HEK293T (cell line): Measurements from ENCODE around the gene VMP1.

Experiments
- ARNT ChIP-seq: fragments of 450-650 bp; IDR thresholded peaks from 2 replicates; pipeline ENCODE4 v1.6.1; 2017; ENCODE audit warnings: mild to moderate bottlenecking
- BHLHE40 ChIP-seq: fragments of 450-650 bp; IDR thresholded peaks from 2 replicates; pipeline ENCODE4 v1.6.1; 2016; ENCODE audit warnings: mild to moderate bottlenecking, moderate library complexity, borderline replicate concordance
- FOXA1 ChIP-seq: fragments of 450-650 bp; IDR thresholded peaks from 2 replicates; pipeline ENCODE4 v1.6.1; 2016; ENCODE audit warnings: mild to moderate bottlenecking
- HDGF ChIP-seq: fragments of 450-650 bp; IDR thresholded peaks from 2 replicates; pipeline ENCODE4 v1.6.1; 2017; ENCODE audit warnings: antibody characterized with exemption, borderline replicate concordance
- L3MBTL2 ChIP-seq: fragments of 450-650 bp; conservative IDR thresholded peaks from 2 replicates; pipeline ENCODE4 v1.6.1; 2016; ENCODE audit warnings: mild to moderate bottlenecking
- LEF1 ChIP-seq: fragments of 450-650 bp; IDR thresholded peaks from 2 replicates; pipeline ENCODE4 v1.6.1; 2017; ENCODE audit warnings: mild to moderate bottlenecking, borderline replicate concordance
- SP1 ChIP-seq: fragments of 450-650 bp; IDR thresholded peaks from 2 replicates; pipeline ENCODE4 v1.6.1; 2017
- TF ChIP-seq, protein P1 (sequence below): fragments of 450-650 bp; IDR thresholded peaks from 2 replicates; pipeline ENCODE4 v1.6.1; 2016

DNA sequence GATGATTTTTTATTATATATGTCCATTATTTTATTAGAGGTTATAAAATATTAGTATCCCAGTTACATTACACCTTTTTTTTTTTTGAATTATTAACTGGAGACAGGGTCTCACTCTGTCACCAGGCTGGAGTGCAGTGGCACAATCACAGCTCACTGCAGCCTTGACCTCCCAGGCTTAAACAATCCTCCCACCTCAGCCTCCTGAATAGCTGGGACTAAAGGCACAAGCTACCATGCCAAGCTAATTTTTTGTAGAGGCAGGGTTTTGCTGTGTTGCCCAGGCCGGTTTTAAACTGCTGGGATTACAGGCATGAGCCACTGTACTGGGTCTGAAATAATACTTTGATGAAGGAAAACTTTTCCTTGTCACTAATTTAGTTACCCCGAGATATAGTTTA lies 63.6 kb downstream of the VMP1 start:
- TF ChIP-seq ARNT: no peak
- TF ChIP-seq FOXA1: no peak
- TF ChIP-seq BHLHE40: no peak
- no peak for TF ChIP-seq LEF1
- TF ChIP-seq HDGF: no peak
- TF ChIP-seq SP1: no peak
- TF ChIP-seq, protein P1, sequence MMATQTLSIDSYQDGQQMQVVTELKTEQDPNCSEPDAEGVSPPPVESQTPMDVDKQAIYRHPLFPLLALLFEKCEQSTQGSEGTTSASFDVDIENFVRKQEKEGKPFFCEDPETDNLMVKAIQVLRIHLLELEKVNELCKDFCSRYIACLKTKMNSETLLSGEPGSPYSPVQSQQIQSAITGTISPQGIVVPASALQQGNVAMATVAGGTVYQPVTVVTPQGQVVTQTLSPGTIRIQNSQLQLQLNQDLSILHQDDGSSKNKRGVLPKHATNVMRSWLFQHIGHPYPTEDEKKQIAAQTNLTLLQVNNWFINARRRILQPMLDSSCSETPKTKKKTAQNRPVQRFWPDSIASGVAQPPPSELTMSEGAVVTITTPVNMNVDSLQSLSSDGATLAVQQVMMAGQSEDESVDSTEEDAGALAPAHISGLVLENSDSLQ: no peak
- no peak for TF ChIP-seq L3MBTL2
